OCI-LY1 (cell line): ENCODE results near the gene ACTC1.

Experiments
- H2AFZ ChIP-seq: fragments of 200-600 bp; sonication (generic), shearing (Covaris generic); 2 replicates; pipeline ENCODE4 v1.6.0; 2014; ENCODE audit warnings: antibody characterized with exemption, mild to moderate bottlenecking, low read length
- H3F3A ChIP-seq: fragments of 200-600 bp; sonication (generic), shearing (Covaris generic); 2 replicates; pipeline ENCODE4 v1.6.0; 2014; ENCODE audit warnings: mild to moderate bottlenecking, antibody characterized with exemption, low read length, moderate library complexity; ENCODE audit not compliant: insufficient read depth
- H3K27ac ChIP-seq: fragments of 200-600 bp; sonication (generic); 2 replicates; pipeline ENCODE4 v1.5.1; 2014; ENCODE audit warnings: low read length, mixed run types, mild to moderate bottlenecking, low read depth; ENCODE audit not compliant: poor library complexity, severe bottlenecking
- H3K27me3 ChIP-seq: fragments of 200-600 bp; sonication (generic); 2 replicates; pipeline ENCODE4 v1.6.0; 2014; ENCODE audit warnings: antibody characterized with exemption, mild to moderate bottlenecking, low read length, moderate library complexity; ENCODE audit not compliant: insufficient read depth
- H3K36me3 ChIP-seq: fragments of 200-600 bp; sonication (generic); 2 replicates; pipeline ENCODE4 v1.6.1; 2014; ENCODE audit warnings: mild to moderate bottlenecking, antibody characterized with exemption, low read length, moderate library complexity, mixed read lengths; ENCODE audit not compliant: insufficient read depth
- H3K4me1 ChIP-seq: fragments of 200-600 bp; sonication (generic); 2 replicates; pipeline ENCODE4 v1.5.1; 2014; ENCODE audit warnings: mild to moderate bottlenecking, low read length, moderate library complexity; ENCODE audit not compliant: insufficient read depth, severe bottlenecking
- H3K4me2 ChIP-seq: fragments of 200-600 bp; sonication (generic), shearing (Covaris generic); 2 replicates; pipeline ENCODE4 v1.6.1; 2014; ENCODE audit warnings: low read length
- H3K4me3 ChIP-seq: fragments of 200-600 bp; sonication (generic); 2 replicates; pipeline ENCODE4 v1.5.1; 2014; ENCODE audit warnings: low read length, low read depth, mild to moderate bottlenecking, mixed read lengths; ENCODE audit not compliant: poor library complexity, severe bottlenecking
- H3K79me2 ChIP-seq: fragments of 200-600 bp; shearing (Covaris generic); 2 replicates; pipeline ENCODE4 v1.6.1; 2016; ENCODE audit warnings: mixed run types, low read length, mixed read lengths; ENCODE audit not compliant: insufficient read depth
- H3K9ac ChIP-seq: fragments of 200-600 bp; sonication (generic), shearing (Covaris generic); 2 replicates; pipeline ENCODE4 v1.6.1; 2014; ENCODE audit warnings: mild to moderate bottlenecking, low read length, mixed read lengths
- H3K9me2 ChIP-seq: fragments of 200-600 bp; sonication (generic), shearing (Covaris generic); 2 replicates; pipeline ENCODE4 v1.6.1; 2014; ENCODE audit warnings: low read depth, mild to moderate bottlenecking, low read length, mixed read lengths
- H3K9me3 ChIP-seq: fragments of 200-600 bp; shearing (Covaris generic); 2 replicates; pipeline ENCODE4 v1.6.1; 2014; ENCODE audit warnings: low read length, mixed read lengths
- H4K20me1 ChIP-seq: fragments of 200-600 bp; sonication (generic), shearing (Covaris generic); 2 replicates; pipeline ENCODE4 v1.6.0; 2016; ENCODE audit warnings: mild to moderate bottlenecking, low read length; ENCODE audit not compliant: insufficient read depth
- EZH2 ChIP-seq: fragments of 200-600 bp; sonication (generic), shearing (Covaris generic); IDR thresholded peaks from 2 replicates; pipeline ENCODE4 v1.8.0; 2017; ENCODE audit warnings: borderline replicate concordance, mixed run types, mild to moderate bottlenecking, antibody characterized with exemption, low read length, moderate library complexity, mixed read lengths
- TF ChIP-seq, protein P1 (sequence below): fragments of 200-600 bp; sonication (generic), shearing (Covaris generic); IDR thresholded peaks from 2 replicates; pipeline ENCODE4 v1.5.1; 2017; ENCODE audit warnings: mild to moderate bottlenecking, antibody characterized with exemption, low read length, moderate library complexity, mixed read lengths

Gene ACTC1

DNA sequence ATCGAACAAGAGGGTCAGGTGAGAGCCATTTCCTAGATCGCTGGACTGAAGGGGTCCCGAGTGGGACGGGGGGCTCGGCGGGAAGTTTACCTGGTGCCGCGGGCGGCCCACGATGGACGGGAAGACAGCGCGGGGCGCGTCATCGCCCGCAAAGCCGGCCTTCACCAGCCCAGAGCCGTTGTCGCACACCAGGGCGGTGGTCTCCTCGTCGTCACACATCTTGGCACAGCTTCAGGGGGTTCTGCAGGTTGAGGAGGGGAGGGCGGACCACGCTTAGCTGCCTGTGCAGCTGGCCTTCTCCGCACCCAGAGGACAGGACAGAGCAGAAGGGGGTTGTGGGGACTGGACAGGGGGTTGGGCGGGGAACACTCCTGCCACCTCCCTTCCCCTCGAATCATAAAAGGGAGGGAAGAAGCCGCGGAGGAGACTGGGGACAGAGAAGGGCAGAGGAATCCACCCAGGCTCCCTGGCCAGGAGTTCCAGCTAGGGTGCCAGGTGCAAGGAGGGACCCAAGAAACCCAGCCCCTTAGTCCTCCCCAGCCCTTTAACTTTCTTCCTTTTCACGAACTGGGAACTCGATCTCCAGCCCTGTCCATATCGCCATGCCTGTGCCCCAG lies 651 bp downstream of the ACTC1 start:
- Histone ChIP-seq H3K79me2 (no peaks in the 10 kb centered on the region), H3K4me2 (no peak overlapping the region), H3K36me3 (no peaks in the 10 kb centered on the region), H4K20me1 (no peaks in the 10 kb centered on the region), H3K4me3 (no peak overlapping the region), H3K27ac (no peak overlapping the region), H3K9me3 (no peaks in the 10 kb centered on the region), H2AFZ (no peak overlapping the region), H3K9me2 (no peaks in the 10 kb centered on the region), H3K4me1 (no peaks in the 10 kb centered on the region), H3F3A (no peaks in the 10 kb centered on the region), H3K27me3 (peaks cover under 1% of the 10 kb centered on the region; the same call in 1 of the 2 replicates), H3K9ac (no peak overlapping the region)
- TF ChIP-seq EZH2, result no peak
- TF ChIP-seq, protein P1, sequence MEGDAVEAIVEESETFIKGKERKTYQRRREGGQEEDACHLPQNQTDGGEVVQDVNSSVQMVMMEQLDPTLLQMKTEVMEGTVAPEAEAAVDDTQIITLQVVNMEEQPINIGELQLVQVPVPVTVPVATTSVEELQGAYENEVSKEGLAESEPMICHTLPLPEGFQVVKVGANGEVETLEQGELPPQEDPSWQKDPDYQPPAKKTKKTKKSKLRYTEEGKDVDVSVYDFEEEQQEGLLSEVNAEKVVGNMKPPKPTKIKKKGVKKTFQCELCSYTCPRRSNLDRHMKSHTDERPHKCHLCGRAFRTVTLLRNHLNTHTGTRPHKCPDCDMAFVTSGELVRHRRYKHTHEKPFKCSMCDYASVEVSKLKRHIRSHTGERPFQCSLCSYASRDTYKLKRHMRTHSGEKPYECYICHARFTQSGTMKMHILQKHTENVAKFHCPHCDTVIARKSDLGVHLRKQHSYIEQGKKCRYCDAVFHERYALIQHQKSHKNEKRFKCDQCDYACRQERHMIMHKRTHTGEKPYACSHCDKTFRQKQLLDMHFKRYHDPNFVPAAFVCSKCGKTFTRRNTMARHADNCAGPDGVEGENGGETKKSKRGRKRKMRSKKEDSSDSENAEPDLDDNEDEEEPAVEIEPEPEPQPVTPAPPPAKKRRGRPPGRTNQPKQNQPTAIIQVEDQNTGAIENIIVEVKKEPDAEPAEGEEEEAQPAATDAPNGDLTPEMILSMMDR, result no peak

DNA sequence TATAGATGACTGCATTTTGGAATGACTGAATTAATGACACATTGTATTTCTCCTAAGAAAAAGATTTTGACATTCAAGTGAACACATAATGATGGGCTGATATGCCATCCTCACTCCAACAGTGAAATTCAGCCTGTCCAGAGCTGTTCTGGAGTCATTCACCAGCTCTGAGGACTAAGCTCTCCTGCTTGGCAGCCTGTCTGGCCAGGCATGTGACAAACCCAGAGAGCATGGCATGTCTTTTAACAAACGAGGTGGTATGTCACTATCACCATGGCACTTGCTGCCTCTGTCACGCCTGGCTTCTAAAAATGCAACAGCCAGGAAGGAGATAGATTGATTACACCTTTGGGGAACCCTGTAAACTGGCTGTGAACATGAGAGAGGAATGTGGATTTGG lies 1.4 kb downstream of the ACTC1 start:
- Histone ChIP-seq H3K4me3 (no peak overlapping the region), H3K9me2 (no peaks in the 10 kb centered on the region), H4K20me1 (no peaks in the 10 kb centered on the region), H3K36me3 (no peaks in the 10 kb centered on the region), H3K27ac (no peak overlapping the region), H3K9me3 (no peaks in the 10 kb centered on the region), H3K27me3 (no peaks in the 10 kb centered on the region; the same call in 1 of the 2 replicates), H3K4me1 (no peaks in the 10 kb centered on the region), H3K4me2 (no peak overlapping the region), H3F3A (no peaks in the 10 kb centered on the region), H3K79me2 (no peaks in the 10 kb centered on the region), H2AFZ (no peak overlapping the region), H3K9ac (no peak overlapping the region)
- TF ChIP-seq, protein P1, result no peak
- no peak for TF ChIP-seq EZH2

DNA sequence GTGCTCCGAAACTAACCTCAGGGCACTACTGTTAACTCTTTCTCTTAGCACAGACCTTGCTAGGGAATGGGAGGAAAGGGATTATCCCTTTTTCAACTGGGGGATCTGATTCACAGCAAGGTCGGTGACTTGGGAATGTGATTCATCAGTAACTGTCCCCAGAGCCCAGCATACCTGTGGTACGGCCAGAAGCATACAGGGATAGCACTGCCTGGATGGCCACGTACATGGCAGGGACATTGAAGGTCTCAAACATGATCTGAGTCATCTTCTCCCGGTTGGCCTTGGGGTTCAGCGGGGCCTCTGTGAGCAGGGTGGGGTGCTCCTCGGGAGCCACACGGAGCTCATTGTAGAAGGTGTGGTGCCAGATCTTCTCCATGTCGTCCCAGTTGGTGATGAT lies 2.3 kb downstream of the ACTC1 start:
- Histone ChIP-seq H3K79me2 (no peaks in the 10 kb centered on the region), H3K36me3 (no peaks in the 10 kb centered on the region), H3K4me3 (no peak overlapping the region), H3K4me2 (no peak overlapping the region), H3K27me3 (no peaks in the 10 kb centered on the region; the same call in 1 of the 2 replicates), H4K20me1 (no peaks in the 10 kb centered on the region), H3K9me3 (no peaks in the 10 kb centered on the region), H3K27ac (no peak overlapping the region), H2AFZ (no peak overlapping the region), H3K9ac (no peak overlapping the region), H3F3A (no peaks in the 10 kb centered on the region), H3K4me1 (no peaks in the 10 kb centered on the region), H3K9me2 (no peaks in the 10 kb centered on the region)
- TF ChIP-seq, protein P1, result no peak
- TF ChIP-seq EZH2, result no peak
